NT2/D1 (cell line): ENCODE data around the gene IFI44L.

Experiments used
- DNase-seq: peaks from one replicate; pipeline ENCODE4 v3.0.0-alpha.2; 2011; ENCODE audit warnings: low read depth, low spot score
- H3K27me3 ChIP-seq: 2 replicates; pipeline ENCODE4 v1.6.0; 2011; ENCODE audit warnings: mild to moderate bottlenecking; ENCODE audit not compliant: insufficient read length, insufficient read depth
- H3K36me3 ChIP-seq: 2 replicates; pipeline ENCODE4 v1.6.1; 2011; ENCODE audit warnings: mild to moderate bottlenecking, low read length, mixed read lengths; ENCODE audit not compliant: insufficient read depth, insufficient read length
- H3K4me1 ChIP-seq: 2 replicates; pipeline ENCODE4 v1.5.1; 2011; ENCODE audit not compliant: insufficient read depth, insufficient read length
- H3K4me3 ChIP-seq: 2 replicates; pipeline ENCODE4 v1.5.1; 2011; ENCODE audit warnings: low read depth; ENCODE audit not compliant: insufficient read length
- H3K9ac ChIP-seq: 2 replicates; pipeline ENCODE4 v1.6.0; 2011; ENCODE audit warnings: low read depth; ENCODE audit not compliant: insufficient read length
- H3K9me3 ChIP-seq: 2 replicates; pipeline ENCODE4 v1.5.1; 2011; ENCODE audit warnings: mild to moderate bottlenecking, low read length; ENCODE audit not compliant: insufficient read depth
- SUZ12 ChIP-seq: IDR thresholded peaks from 2 replicates; pipeline ENCODE4 v1.6.1; 2011; ENCODE audit not compliant: insufficient read length, insufficient read depth; ENCODE audit errors: extremely low read depth
- YY1 ChIP-seq: IDR thresholded peaks from 2 replicates; pipeline ENCODE4 v1.6.1; 2011; ENCODE audit not compliant: insufficient read length, insufficient read depth
- ZNF274 ChIP-seq: IDR thresholded peaks from 2 replicates; pipeline ENCODE4 v1.6.1; 2011; ENCODE audit warnings: mild to moderate bottlenecking, low read depth, low read length

Gene IFI44L

GRCh38 chr1:78676993-78677392 lies 56.7 kb downstream of the IFI44L start:
- Histone ChIP-seq H3K9me3 (no peaks in the 10 kb centered on the region), H3K4me1 (no peaks in the 10 kb centered on the region), H3K9ac (no peak overlapping the region), H3K4me3 (no peak overlapping the region), H3K27me3 (no peaks in the 10 kb centered on the region), H3K36me3 (no peaks in the 10 kb centered on the region)
- TF ChIP-seq YY1 (no peak), SUZ12 (no peak), ZNF274 (no peak)
- no peak for DNase-seq

DNA sequence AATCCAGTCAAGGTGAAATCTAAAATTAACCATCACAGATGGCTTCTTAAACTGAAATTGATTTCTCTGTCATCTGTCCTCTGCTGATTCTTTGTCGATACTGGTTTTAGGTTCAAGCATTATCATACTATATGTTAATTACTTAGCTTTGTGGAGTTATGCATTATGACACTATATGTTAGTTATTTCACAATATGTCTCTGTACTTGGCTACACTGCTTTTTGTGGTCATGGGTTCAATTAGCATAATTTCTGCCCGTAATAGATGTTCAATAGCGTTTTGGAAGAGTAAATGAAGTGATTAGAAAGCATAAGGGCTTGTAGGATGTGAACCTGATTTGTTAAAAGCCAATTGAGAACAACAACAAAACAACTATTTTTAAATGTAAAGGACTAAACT lies 57.5 kb downstream of the IFI44L start:
- no peak overlapping the region for H3K9ac ChIP-seq
- H3K36me3 ChIP-seq = no peaks in the 10 kb centered on the region
- no peak for DNase-seq
- H3K4me3 ChIP-seq = no peak overlapping the region
- no peaks in the 10 kb centered on the region for H3K27me3 ChIP-seq
- H3K4me1 ChIP-seq = no peaks in the 10 kb centered on the region
- H3K9me3 ChIP-seq = no peaks in the 10 kb centered on the region
- no peak for TF ChIP-seq YY1
- TF ChIP-seq SUZ12 = no peak
- no peak for TF ChIP-seq ZNF274

DNA sequence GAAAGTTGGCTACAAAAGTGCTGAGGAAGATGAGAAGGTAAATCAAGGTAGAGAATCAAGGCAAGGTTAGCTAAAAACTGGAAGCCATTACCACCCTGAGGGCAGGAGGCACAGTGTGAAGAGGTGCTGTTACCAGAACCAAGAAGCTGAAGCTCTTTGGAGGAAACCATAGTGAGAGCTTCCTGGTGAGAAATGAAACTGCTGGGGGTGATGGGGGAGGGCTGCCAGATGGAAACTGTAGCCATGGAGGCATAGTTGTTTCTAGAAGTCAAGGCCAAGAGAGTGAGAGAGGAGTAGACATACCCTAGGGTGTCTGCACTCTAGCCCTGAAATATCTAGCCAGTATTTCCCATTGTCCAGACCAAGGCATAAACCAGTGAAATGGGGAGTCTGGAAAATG lies 58.1 kb downstream of the IFI44L start:
- no peak overlapping the region for H3K9ac ChIP-seq
- TF ChIP-seq ZNF274 (no peak), YY1 (no peak), SUZ12 (no peak)
- H3K9me3 ChIP-seq = no peaks in the 10 kb centered on the region
- H3K4me1 ChIP-seq = no peaks in the 10 kb centered on the region
- H3K36me3 ChIP-seq = no peaks in the 10 kb centered on the region
- no peaks in the 10 kb centered on the region for H3K27me3 ChIP-seq
- H3K4me3 ChIP-seq = no peak overlapping the region
- no peak for DNase-seq

GRCh38 chr1:78681265-78681664 lies 61.0 kb downstream of the IFI44L start:
- H3K4me1 ChIP-seq = no peaks in the 10 kb centered on the region
- H3K4me3 ChIP-seq = no peak overlapping the region
- DNase-seq = no peak
- TF ChIP-seq ZNF274 = no peak
- TF ChIP-seq YY1 = no peak
- no peak for TF ChIP-seq SUZ12
- H3K27me3 ChIP-seq = no peaks in the 10 kb centered on the region
- no peaks in the 10 kb centered on the region for H3K36me3 ChIP-seq
- no peaks in the 10 kb centered on the region for H3K9me3 ChIP-seq
- no peak overlapping the region for H3K9ac ChIP-seq

DNA sequence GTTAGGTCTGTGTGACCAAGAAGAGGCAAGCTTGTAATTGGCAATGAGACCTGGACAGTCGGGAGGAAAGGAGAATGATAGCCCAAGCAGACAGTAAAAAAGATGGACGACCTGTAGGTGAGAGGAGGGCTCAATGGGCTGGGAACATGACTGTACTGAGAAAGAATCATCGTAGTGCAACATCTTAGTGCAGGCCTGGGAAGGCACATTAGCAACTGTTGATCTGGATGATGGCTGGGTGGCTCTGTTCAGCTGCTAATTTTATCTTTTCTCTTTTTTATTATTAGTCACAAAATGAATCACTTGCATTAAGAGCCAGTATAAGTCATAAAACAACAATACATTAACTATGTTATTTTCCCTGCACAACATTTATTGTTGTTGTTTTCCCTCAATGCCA lies 62.2 kb downstream of the IFI44L start:
- H3K27me3 ChIP-seq = no peaks in the 10 kb centered on the region
- H3K4me3 ChIP-seq = no peak overlapping the region
- no peak for TF ChIP-seq SUZ12
- no peak for TF ChIP-seq YY1
- no peak for TF ChIP-seq ZNF274
- no peaks in the 10 kb centered on the region for H3K36me3 ChIP-seq
- no peak overlapping the region for H3K9ac ChIP-seq
- DNase-seq = no peak
- H3K4me1 ChIP-seq = no peaks in the 10 kb centered on the region
- no peaks in the 10 kb centered on the region for H3K9me3 ChIP-seq

DNA sequence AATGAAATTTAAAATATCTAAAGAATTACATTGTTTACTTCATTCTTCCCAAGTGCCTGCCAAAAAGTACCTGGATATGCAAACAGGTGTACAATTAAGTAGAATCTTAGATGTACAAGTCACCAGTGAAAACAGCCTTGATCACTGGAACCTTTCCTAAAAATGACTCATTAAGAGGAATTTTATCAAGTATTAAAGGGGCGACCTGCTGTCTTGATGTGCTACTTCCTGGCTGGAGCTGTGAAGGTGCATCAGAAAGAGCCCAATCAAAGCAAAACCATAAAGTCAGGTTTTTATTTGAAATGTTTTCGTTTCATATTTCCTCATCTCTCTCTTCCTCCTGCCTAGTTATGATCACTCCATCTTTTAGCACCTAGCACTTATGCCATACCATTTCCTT lies 62.8 kb downstream of the IFI44L start:
- H3K27me3 ChIP-seq = no peaks in the 10 kb centered on the region
- H3K4me1 ChIP-seq = no peaks in the 10 kb centered on the region
- no peak overlapping the region for H3K9ac ChIP-seq
- no peaks in the 10 kb centered on the region for H3K9me3 ChIP-seq
- H3K36me3 ChIP-seq = no peaks in the 10 kb centered on the region
- no peak for DNase-seq
- TF ChIP-seq YY1 (no peak), ZNF274 (no peak), SUZ12 (no peak)
- H3K4me3 ChIP-seq = no peak overlapping the region

DNA sequence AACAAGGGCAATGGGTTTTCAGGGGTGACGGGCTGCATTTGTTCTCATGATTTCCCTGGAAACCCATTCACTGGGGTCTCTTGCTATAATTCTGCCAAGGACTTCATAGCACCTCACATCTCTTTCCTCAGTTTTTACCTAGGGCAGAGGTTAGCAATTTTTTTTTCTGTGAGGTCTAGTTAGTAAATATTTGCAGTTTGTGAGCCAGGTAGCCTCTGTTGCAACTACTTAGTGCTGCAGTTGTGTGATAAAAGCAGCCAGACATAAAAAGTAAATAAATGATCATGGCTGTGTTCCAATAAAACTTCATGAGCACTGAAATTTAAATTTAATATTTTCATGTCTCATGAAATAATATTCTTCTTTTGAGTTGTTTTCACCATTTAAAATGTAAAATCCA lies 67.1 kb downstream of the IFI44L start:
- H3K4me3 ChIP-seq = no peak overlapping the region
- no peak for DNase-seq
- H3K9ac ChIP-seq = no peak overlapping the region
- no peaks in the 10 kb centered on the region for H3K4me1 ChIP-seq
- no peaks in the 10 kb centered on the region for H3K36me3 ChIP-seq
- H3K27me3 ChIP-seq = no peaks in the 10 kb centered on the region
- TF ChIP-seq ZNF274 (no peak), SUZ12 (no peak)
- H3K9me3 ChIP-seq = peaks cover 9% of the 10 kb centered on the region; the same call in 1 of the 2 replicates

DNA sequence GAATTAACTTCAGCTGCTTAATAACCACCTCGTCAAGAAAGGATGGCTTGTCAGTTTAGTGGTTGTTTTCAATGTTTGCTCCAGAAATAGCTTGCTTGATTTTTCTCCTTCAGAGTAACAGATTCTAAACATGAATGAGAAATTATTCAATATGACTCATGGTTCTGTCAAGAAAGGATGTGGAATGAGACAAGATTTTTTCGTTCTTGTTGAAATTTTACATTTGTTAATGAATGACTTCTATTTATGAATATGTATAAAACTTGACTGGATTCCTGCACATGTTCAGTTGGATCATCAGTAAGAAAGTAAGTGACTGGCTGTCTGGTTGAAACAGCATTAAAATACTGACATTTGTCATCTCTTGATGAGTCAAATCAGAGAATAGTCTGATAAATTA lies 67.7 kb downstream of the IFI44L start:
- TF ChIP-seq YY1 (no peak), ZNF274 (no peak), SUZ12 (no peak)
- peaks cover 9% of the 10 kb centered on the region; the same call in 1 of the 2 replicates for H3K9me3 ChIP-seq
- no peaks in the 10 kb centered on the region for H3K36me3 ChIP-seq
- H3K4me1 ChIP-seq = no peaks in the 10 kb centered on the region
- DNase-seq = no peak
- H3K9ac ChIP-seq = no peak overlapping the region
- H3K27me3 ChIP-seq = no peaks in the 10 kb centered on the region
- no peak overlapping the region for H3K4me3 ChIP-seq
